HG03378 (cell line): ENCODE data around the gene PEMT.
"Not testable (repeated sequence)": the region's sequence is repeated elsewhere in the genome, so short reads cannot be mapped to it uniquely, and the experiment has no call there.

ENCODE experiments used
- ATAC-seq: cut with Tn5 transposase; IDR thresholded peaks from one replicate; pipeline ENCODE4 v1.9.1; 2021; ENCODE audit warnings: mild to moderate bottlenecking, moderate library complexity; ENCODE audit not compliant: unreplicated experiment

Gene PEMT

GRCh38 chr17:17591355-17592298, at the start of gene PEMT:
Gene PEMT (minus strand): TSS chr17:17591708. CDS start chr17:17591626, 82 bp downstream.
- peak; percentile 95 for ATAC-seq

GRCh38 chr17:17639661-17640270, 48.3 kb upstream of the PEMT start:
- not testable (repeated sequence) for ATAC-seq

GRCh38 chr17:17638467-17638866, 47.0 kb upstream of the PEMT start:
- no peak for ATAC-seq

DNA sequence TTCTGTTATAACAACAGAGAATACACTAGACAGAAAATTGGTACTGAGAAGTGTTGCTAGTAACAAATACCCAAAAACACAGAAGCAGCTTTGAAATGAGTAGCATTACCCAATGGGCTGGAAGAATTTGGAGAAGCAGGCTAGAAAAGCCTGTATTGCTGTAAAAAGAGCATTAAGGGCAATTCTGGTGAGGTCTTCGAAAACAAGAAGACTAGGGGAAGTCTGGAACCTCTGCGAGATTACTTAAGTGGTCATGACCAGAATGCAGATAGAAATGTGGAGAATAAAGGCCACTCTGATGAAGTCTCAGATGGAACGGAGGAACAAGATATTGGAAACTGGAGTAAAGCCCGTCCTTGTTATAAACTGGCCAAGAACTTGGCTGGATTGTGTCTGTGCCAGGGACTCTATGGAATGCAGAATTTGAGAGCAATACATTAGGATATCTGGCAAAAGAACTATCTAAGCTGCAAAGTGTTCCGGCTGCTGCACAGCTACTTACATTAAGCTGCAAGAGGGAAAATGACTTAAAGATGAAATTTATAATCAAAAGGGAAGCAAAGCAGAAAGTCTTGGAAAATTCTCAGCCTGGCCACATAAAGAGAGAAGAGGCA, 44.9 kb upstream of the PEMT start:
- ATAC-seq, result no peak

- not testable (repeated sequence) for ATAC-seq
Observed at GRCh38 chr17:17635537-17636271, 44.2 kb upstream of the PEMT start.

- no peak for ATAC-seq
Observed at GRCh38 chr17:17635126-17635525, 43.6 kb upstream of the PEMT start.

- ATAC-seq, result no peak
Observed at GRCh38 chr17:17633310-17633709, 41.8 kb upstream of the PEMT start.

GRCh38 chr17:17632690-17633089, 41.2 kb upstream of the PEMT start:
- ATAC-seq, result not testable (repeated sequence)

- no peak for ATAC-seq
Observed at GRCh38 chr17:17628388-17629008, 37.0 kb upstream of the PEMT start.

- no peak for ATAC-seq
Observed at GRCh38 chr17:17626840-17627239, 35.3 kb upstream of the PEMT start.

GRCh38 chr17:17626151-17626805, 34.8 kb upstream of the PEMT start:
- ATAC-seq, result no peak

GRCh38 chr17:17624741-17625140, 33.2 kb upstream of the PEMT start:
- no peak for ATAC-seq

DNA sequence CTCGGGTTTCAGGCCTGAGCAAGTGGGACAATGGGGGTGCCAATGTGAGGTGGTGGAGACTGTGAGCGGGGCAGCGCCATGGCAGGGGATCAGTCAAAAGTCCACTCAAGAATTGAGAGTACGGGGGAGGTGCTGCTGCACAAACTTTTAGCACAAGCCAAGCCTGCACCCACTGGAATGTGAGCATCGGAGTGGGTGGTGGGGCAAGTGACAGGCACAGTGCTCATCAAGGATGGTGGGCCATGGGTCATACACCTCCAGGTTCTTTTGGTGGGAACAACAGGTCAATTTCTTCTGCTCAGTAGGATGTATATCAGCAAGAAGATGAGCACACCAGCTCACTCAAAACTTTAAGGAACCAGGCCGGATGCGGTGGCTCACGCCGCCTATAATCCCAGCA, 32.4 kb upstream of the PEMT start:
- ATAC-seq, result no peak

DNA sequence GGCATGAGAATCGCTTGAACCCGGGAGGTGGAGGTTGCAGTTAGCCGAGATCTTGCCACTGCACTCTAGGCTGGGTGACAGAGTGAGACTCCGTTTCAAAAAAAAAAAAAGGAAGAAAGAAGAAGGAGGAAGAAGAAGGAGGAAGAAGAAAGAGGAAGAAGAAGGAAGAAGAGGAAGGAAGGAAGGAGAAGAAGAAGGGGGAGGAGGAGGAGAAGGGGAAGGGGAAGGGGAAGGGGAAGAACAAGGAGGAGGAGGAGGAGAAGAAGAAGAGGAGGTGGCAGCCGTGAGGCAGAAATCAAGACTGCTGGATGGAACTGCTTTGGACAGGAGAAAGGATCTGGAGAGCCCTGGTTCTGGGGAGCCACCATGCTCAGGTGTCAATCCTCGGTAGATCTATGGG, 29.7 kb upstream of the PEMT start:
- no peak for ATAC-seq

DNA sequence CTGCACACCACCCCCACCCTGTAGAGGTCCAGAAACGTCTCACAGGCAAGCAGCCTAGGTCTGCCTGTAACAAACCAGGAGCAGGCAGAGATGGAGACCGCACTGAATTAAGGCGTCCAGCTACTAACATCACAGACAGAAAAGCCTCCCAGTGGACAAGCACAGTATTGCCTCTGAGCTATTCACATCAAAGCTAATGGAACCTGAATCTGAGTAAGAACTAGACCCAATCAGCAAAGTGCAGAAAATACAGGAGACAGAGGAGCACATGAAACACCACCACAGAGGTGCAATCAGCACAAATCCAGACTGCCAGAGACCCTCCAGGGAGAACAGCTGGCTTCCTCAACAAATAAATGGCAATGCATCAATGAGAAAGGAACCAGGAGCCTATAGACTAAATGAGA, 22.2 kb upstream of the PEMT start:
- ATAC-seq, result peak; percentile 51

DNA sequence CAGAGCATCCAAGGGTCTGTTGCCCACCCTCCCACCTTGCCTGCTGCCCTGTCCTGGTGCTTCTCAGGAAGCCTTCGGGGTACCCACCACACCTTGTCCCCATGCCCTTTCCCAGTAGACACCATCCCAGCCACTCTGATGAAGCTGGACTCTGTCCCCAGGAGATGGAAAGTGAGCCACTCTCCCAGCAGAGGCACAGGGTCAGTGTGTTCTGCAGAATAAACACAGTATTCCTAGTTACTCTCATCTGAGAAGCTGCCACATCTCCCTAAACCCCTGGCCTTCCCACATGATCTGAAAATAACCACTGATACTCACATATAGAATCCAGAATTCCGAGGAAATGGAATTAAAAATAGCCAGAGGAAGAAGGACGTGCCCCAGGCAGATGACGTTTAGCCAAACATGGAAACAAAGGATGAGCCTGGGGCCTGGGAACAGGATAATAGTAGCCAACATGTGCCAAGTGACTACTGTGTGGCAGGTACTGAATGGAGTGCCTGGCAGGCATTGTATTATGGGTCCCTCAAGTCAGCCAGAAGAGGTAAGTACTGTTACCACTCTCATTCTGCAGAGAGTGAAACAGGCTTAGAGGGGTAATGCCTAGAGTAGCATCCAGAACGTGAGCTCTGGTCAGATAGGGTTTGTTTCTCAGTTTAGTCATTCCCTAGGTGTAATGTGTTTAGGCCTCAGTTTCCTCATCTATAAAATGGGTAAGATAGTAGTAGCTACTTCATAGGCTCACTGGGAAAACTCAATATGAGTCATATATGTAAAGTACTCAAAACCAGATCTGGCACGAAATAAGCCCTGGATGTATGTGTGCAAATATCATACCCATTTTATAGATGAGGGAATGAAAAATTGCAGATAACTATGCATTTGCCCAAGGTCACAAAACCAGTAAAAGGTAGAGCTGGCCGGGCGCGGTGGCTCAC, 20.8 kb upstream of the PEMT start:
- no peak for ATAC-seq

DNA sequence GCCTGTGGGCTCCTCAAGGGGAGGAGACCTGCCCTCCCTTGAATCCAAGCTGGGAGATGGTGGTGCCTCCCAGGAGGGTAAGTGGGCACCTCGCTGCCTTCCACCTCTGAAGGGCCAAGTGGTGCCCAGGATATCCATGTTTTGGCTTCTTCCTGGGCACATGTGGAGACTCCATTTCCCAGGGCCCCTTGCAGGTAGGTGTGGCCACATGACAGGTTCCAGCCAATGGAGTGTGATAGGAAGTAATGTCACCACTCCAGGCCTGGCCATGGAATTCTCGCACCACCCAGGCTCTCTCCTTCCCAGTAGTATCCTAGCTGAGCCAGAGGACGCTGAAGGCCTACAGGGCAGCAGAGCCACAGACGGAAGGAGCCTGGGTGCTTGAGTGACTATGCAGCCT, 17.6 kb upstream of the PEMT start:
- ATAC-seq, result no peak

- ATAC-seq, result no peak
Observed at GRCh38 chr17:17606416-17607000, 15.0 kb upstream of the PEMT start.

DNA sequence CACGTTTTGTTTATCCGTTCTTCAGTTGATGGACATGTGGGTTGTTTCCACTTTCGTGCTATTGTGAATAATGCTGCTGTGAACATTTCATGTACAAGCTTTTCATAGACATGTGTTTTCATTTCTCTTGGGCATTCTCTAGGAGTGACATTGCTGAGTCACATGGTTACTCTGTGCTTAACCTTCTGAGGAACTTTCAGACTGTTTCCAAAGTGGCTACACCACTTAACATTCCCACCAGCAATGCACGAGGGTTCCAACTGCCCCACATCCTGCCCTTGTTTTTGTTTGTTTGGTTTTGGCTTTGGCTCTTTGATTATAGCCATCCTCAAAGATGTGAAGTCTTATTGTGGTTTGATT, 14.2 kb upstream of the PEMT start:
- ATAC-seq, result no peak
